ENCODE measurements around the gene SCYL1.
A peak's percentile ranks its signal among the peaks of the same experiment; 100 is the strongest.

SCYL1 gene

GRCh38 chr11:65526744-65527143 is 1.9 kb downstream of the SCYL1 start:
- no peak for TF ChIP-seq CTCF (IDR thresholded peaks at IDR 0.05; ENCODE audit: insufficient read depth, low read depth, low read length, missing control alignments)
- DNase-seq (ENCODE audit: low read depth) = no peak
- no peak overlapping the region for H3K4me3 ChIP-seq (ENCODE audit: low read length)

GRCh38 chr11:65528819-65529350 is 4.0 kb downstream of the SCYL1 start:
- no peak for TF ChIP-seq CTCF (IDR thresholded peaks at IDR 0.05; ENCODE audit: insufficient read depth, low read depth, low read length, missing control alignments)
- H3K4me3 ChIP-seq (ENCODE audit: low read length) = no peak overlapping the region
- DNase-seq (ENCODE audit: low read depth) = no peak

GRCh38 chr11:65529475-65530156 is 4.7 kb downstream of the SCYL1 start:
- no peak overlapping the region for H3K4me3 ChIP-seq (ENCODE audit: low read length)
- TF ChIP-seq CTCF (IDR thresholded peaks at IDR 0.05; ENCODE audit: insufficient read depth, low read depth, low read length, missing control alignments) = no peak
- no peak for DNase-seq (ENCODE audit: low read depth)

GRCh38 chr11:65530157-65530496 is 5.2 kb downstream of the SCYL1 start:
- DNase-seq (ENCODE audit: low read depth) = no peak
- H3K4me3 ChIP-seq (ENCODE audit: low read length) = no peak overlapping the region
- TF ChIP-seq CTCF (IDR thresholded peaks at IDR 0.05; ENCODE audit: insufficient read depth, low read depth, low read length, missing control alignments) = peak; percentile 32

- DNase-seq (ENCODE audit: low read depth) = no peak
- H3K4me3 ChIP-seq (ENCODE audit: low read length) = no peak overlapping the region
- no peak for TF ChIP-seq CTCF (IDR thresholded peaks at IDR 0.05; ENCODE audit: insufficient read depth, low read depth, low read length, missing control alignments)
Measured at GRCh38 chr11:65532388-65533064, 7.6 kb downstream of the SCYL1 start.

- no peak for DNase-seq (ENCODE audit: low read depth)
- TF ChIP-seq CTCF (IDR thresholded peaks at IDR 0.05; ENCODE audit: insufficient read depth, low read depth, low read length, missing control alignments) = no peak
- no peak overlapping the region for H3K4me3 ChIP-seq (ENCODE audit: low read length)
Measured at GRCh38 chr11:65535102-65535501, 10.2 kb downstream of the SCYL1 start.
